A549 (cell line): ENCODE data around the gene CEL. TPM values are rescaled to one million over a fixed set of nuclear protein-coding genes. Genes with fewer than 3 reads are reported as not detected.

Experiments
- ATAC-seq, 2 experiments: fragments of 200-7000 bp in 1 of 2; fragments of >200 bp in 1 of 2; cut with Nextera tagmentation in 1 of 2; cut with Tn5 transposase in 1 of 2; 3 replicates each; pipeline versions ENCODE4 v1.8.0 to v1.9.1; 2018 to 2020; ENCODE audit warnings: mild to moderate bottlenecking in 1 of 2, moderate library complexity in 1 of 2
- CTCF ChIA-PET: fragments of 300-600 bp; sonication (Branson Sonifier 250); formaldehyde crosslinking; extraction: SDS; loops from one replicate; lab custom pipeline; 2021; ENCODE audit warnings: antibody characterized with exemption, inconsistent platforms; lab: Yijun Ruan, JAX
- POLR2A ChIA-PET: fragments of 350-600 bp; formaldehyde crosslinking; extraction: SDS; loops from one replicate; lab custom pipeline; 2021; ENCODE audit warnings: antibody characterized with exemption, inconsistent platforms; lab: Yijun Ruan, JAX
- DNase-seq, 2 experiments: peaks; one replicate each; pipeline versions ENCODE4 v3.0.0 to v3.0.0-alpha.2; 2011 to 2016; ENCODE audit warnings: low read depth in 1 of 2, low spot score in 1 of 2
- FAIRE-seq: peaks from 2 replicates; lab custom pipeline; 2011; peaks lifted over from hg19 to GRCh38; lab: Jason Lieb, UNC
- H3K27ac ChIP-seq, 2 experiments: fragments of >200 bp; sonication (Bioruptor Twin); formaldehyde crosslinking; 3 replicates each; pipeline ENCODE4 v1.5.1; 2016 to 2017
- H3K4me1 ChIP-seq: fragments of >200 bp; sonication (Bioruptor Twin); formaldehyde crosslinking; 3 replicates; pipeline ENCODE4 v1.6.1; 2016
- H3K4me2 ChIP-seq: fragments of >200 bp; sonication (Bioruptor Twin); formaldehyde crosslinking; 3 replicates; pipeline ENCODE4 v1.6.1; 2016
- H3K4me3 ChIP-seq: fragments of >200 bp; sonication (Bioruptor Twin); formaldehyde crosslinking; 3 replicates; pipeline ENCODE4 v1.5.1; 2016
- H3K9me3 ChIP-seq: fragments of >200 bp; sonication (Bioruptor Twin); formaldehyde crosslinking; 3 replicates; pipeline ENCODE4 v1.6.1; 2016
- ATOH8 ChIP-seq: fragments of 250-450 bp; sonication (Bioruptor Pico); IDR thresholded peaks from 2 replicates; pipeline ENCODE4 v1.5.0; 2020; ENCODE audit warnings: low read depth, mild to moderate bottlenecking, moderate library complexity
- CBX2 ChIP-seq: fragments of 200-600 bp; sonication (generic); IDR thresholded peaks from 2 replicates; pipeline ENCODE4 v1.6.1; 2016; ENCODE audit warnings: low read depth, mild to moderate bottlenecking, borderline replicate concordance
- CEBPB ChIP-seq, 2 experiments: fragments of >200 bp in 1 of 2; sonication (Bioruptor Twin) in 1 of 2; formaldehyde crosslinking in 1 of 2; IDR thresholded peaks; 2 replicates each; pipeline ENCODE4 v1.6.1; 2012 to 2016
- CHD2 ChIP-seq: fragments of 150-350 bp; IDR thresholded peaks from 2 replicates; pipeline ENCODE4 v1.6.1; 2014; ENCODE audit warnings: low read length; ENCODE audit not compliant: partially characterized antibody
- EP300 ChIP-seq, 2 experiments: fragments of >200 bp; sonication (Bioruptor Twin); formaldehyde crosslinking; IDR thresholded peaks; 2 replicates in 1 of 2; 3 replicates in 1 of 2; pipeline ENCODE4 v1.6.1; 2016 to 2017
- ESRRA ChIP-seq: fragments of 150-350 bp; IDR thresholded peaks from 2 replicates; pipeline ENCODE4 v1.6.1; 2014; ENCODE audit warnings: mild to moderate bottlenecking, low read length, borderline replicate concordance
- GATA3 ChIP-seq: IDR thresholded peaks from 2 replicates; pipeline ENCODE4 v1.6.1; 2012; ENCODE audit warnings: borderline replicate concordance
- HDAC2 ChIP-seq: fragments of 200-600 bp; sonication (generic); IDR thresholded peaks from 2 replicates; pipeline ENCODE4 v1.6.1; 2016
- HMGXB4 ChIP-seq: fragments of 250-450 bp; sonication (Bioruptor Pico); IDR thresholded peaks from 2 replicates; pipeline ENCODE4 v1.5.0; 2021; ENCODE audit warnings: mild to moderate bottlenecking, moderate library complexity, borderline replicate concordance
- HOXA7 ChIP-seq: fragments of 250-450 bp; sonication (Bioruptor Pico); IDR thresholded peaks from 2 replicates; pipeline ENCODE4 v1.5.0; 2020; ENCODE audit warnings: mild to moderate bottlenecking, moderate library complexity
- JUN ChIP-seq, 2 experiments: fragments of >200 bp; sonication (Bioruptor Twin); formaldehyde crosslinking; IDR thresholded peaks; 2 replicates in 1 of 2; 3 replicates in 1 of 2; pipeline ENCODE4 v1.6.1; 2016 to 2017
- JUNB ChIP-seq: fragments of >200 bp; sonication (Bioruptor Twin); formaldehyde crosslinking; IDR thresholded peaks from 2 replicates; pipeline ENCODE4 v1.6.1; 2016
- MAZ ChIP-seq: fragments of 150-350 bp; IDR thresholded peaks from 2 replicates; pipeline ENCODE4 v1.6.1; 2014; ENCODE audit warnings: antibody characterized with exemption, low read depth, low read length, borderline replicate concordance
- MYC ChIP-seq: IDR thresholded peaks from 2 replicates; pipeline ENCODE4 v1.6.1; 2012; ENCODE audit warnings: mild to moderate bottlenecking, inconsistent platforms, low read length, improper control_type of control experiment, borderline replicate concordance
- NPAS2 ChIP-seq: fragments of 250-450 bp; sonication (Bioruptor Pico); IDR thresholded peaks from 2 replicates; pipeline ENCODE4 v1.8.0; 2022; ENCODE audit warnings: mild to moderate bottlenecking, moderate library complexity, borderline replicate concordance
- NR3C1 ChIP-seq: fragments of >200 bp; sonication (Bioruptor Twin); formaldehyde crosslinking; IDR thresholded peaks from 3 replicates; pipeline ENCODE4 v1.6.1; 2017
- PBX3 ChIP-seq: IDR thresholded peaks from 2 replicates; pipeline ENCODE4 v1.6.1; 2012
- POLR2A ChIP-seq: IDR thresholded peaks from 2 replicates; pipeline ENCODE4 v1.6.1; 2012; ENCODE audit warnings: mild to moderate bottlenecking, low read length
- POLR2AphosphoS2 ChIP-seq: conservative IDR thresholded peaks from 2 replicates; pipeline ENCODE4 v1.6.1; 2012; ENCODE audit warnings: low read length, improper control_type of control experiment, inconsistent platforms
- RAD21 ChIP-seq, 2 experiments: fragments of >200 bp in 1 of 2; sonication (Bioruptor Twin) in 1 of 2; formaldehyde crosslinking in 1 of 2; IDR thresholded peaks in 1 of 2; conservative IDR thresholded peaks in 1 of 2; 2 replicates in 1 of 2; 3 replicates in 1 of 2; pipeline ENCODE4 v1.6.1; 2012 to 2018; ENCODE audit warnings: inconsistent platforms in 1 of 2
- RARB ChIP-seq: fragments of 250-450 bp; sonication (Bioruptor Pico); IDR thresholded peaks from 2 replicates; pipeline ENCODE4 v1.8.0; 2021; ENCODE audit warnings: mild to moderate bottlenecking, moderate library complexity
- RCOR1 ChIP-seq: fragments of 150-350 bp; IDR thresholded peaks from 2 replicates; pipeline ENCODE4 v1.6.1; 2014; ENCODE audit warnings: antibody characterized with exemption, low read length, low read depth
- REST ChIP-seq: fragments of 200-600 bp; sonication (generic); IDR thresholded peaks from 2 replicates; pipeline ENCODE4 v1.6.1; 2016; ENCODE audit warnings: antibody characterized with exemption, mild to moderate bottlenecking, moderate library complexity
- RFX5 ChIP-seq: fragments of 450-650 bp; IDR thresholded peaks from 2 replicates; pipeline ENCODE4 v1.7.1; 2014; ENCODE audit warnings: antibody characterized with exemption, mild to moderate bottlenecking, moderate library complexity
- RNF2 ChIP-seq: fragments of 200-600 bp; sonication (generic); IDR thresholded peaks from 2 replicates; pipeline ENCODE4 v1.6.1; 2016; ENCODE audit warnings: low read depth, mild to moderate bottlenecking, antibody characterized with exemption, moderate library complexity, borderline replicate concordance
- TFCP2L1 ChIP-seq: fragments of 250-450 bp; sonication (Bioruptor Pico); IDR thresholded peaks from 2 replicates; pipeline ENCODE4 v1.5.0; 2021; ENCODE audit warnings: mild to moderate bottlenecking
- USF2 ChIP-seq: fragments of 450-650 bp; IDR thresholded peaks from 2 replicates; pipeline ENCODE4 v1.6.1; 2014; ENCODE audit warnings: antibody characterized with exemption
- ZC3H11A ChIP-seq: fragments of 450-650 bp; IDR thresholded peaks from 2 replicates; pipeline ENCODE4 v1.6.1; 2014; ENCODE audit warnings: antibody characterized with exemption, mild to moderate bottlenecking
- WGBS: methylation state at CpG from one replicate; pipeline ENCODE4 v1.1.6; 2017; ENCODE audit errors: missing lambda C conversion rate; 5-methylcytosine and 5-hydroxymethylcytosine counted together
- polyA plus RNA-seq, 4 experiments: library from polyadenylated mRNA; depleted of rRNA in 3 of 4; stranded (reverse); fragments of >200 nt; fragmentation: RNase III in 1 of 4; extraction: RNeasy Plus Mini Kit Qiagen cat#74134 plus additional on column Dnase treatment in 1 of 4; gene quantifications; 2 replicates in 3 of 4; 3 replicates in 1 of 4; pipeline ENCODE4 v1.2.3, GENCODE V29; 2011 to 2017

Gene CEL
- polyA plus RNA-seq, 2 of the 4 experiments (the other 2 are of a cell fraction), result 0.23 to 0.68 TPM

GRCh38 chr9:133105461-133105770, 43.6 kb downstream of the CEL start:
- Histone ChIP-seq H3K27ac (no peak overlapping the region), H3K4me3 (no peak overlapping the region), H3K9me3 (no peaks in the 10 kb centered on the region), H3K4me2 (no peak overlapping the region), H3K4me1 (peaks cover 5% of the 10 kb centered on the region; the same call in 1 of the 3 replicates)
- POLR2A ChIA-PET, result no interaction called here
- WGBS, result 95% methylated on average over 6 of the region's 7 CpGs
- ATAC-seq (no peak), FAIRE-seq (no peak), DNase-seq (no peak)
- TF ChIP-seq ESRRA, result no peak
- no peak for TF ChIP-seq MAZ
- no peak for TF ChIP-seq EP300 (IDR thresholded peaks at IDR 0.05)
- no peak for TF ChIP-seq NPAS2 (CRISPR knock-in tag)
- TF ChIP-seq RFX5, result no peak
- no peak for TF ChIP-seq MYC
- TF ChIP-seq USF2, result no peak
- no peak for TF ChIP-seq JUN (IDR thresholded peaks at IDR 0.05)
- TF ChIP-seq RNF2, result no peak
- no peak for TF ChIP-seq RCOR1
- TF ChIP-seq POLR2A, result no peak
- TF ChIP-seq CEBPB (IDR thresholded peaks at IDR 0.05), result no peak
- TF ChIP-seq RARB (CRISPR knock-in tag), result no peak
- no peak for TF ChIP-seq RAD21 (conservative IDR thresholded peaks at IDR 0.05 in 1 of 2, IDR thresholded peaks at IDR 0.05 in 1 of 2)
- TF ChIP-seq JUNB, result no peak
- TF ChIP-seq CHD2, result no peak
- no peak for TF ChIP-seq NR3C1
- TF ChIP-seq ZC3H11A, result no peak
- TF ChIP-seq TFCP2L1 (CRISPR knock-in tag), result no peak
- no peak for TF ChIP-seq HDAC2
- CTCF ChIA-PET, result interaction anchor here (1.0 to 30.3 kb wide), 7 partner anchors 9 to 83 kb away, joined by 3 to 1284 read pairs (median 3); no protein-coding TSS in a partner anchor

- no peak for TF ChIP-seq POLR2AphosphoS2
- no peak for TF ChIP-seq ATOH8
- TF ChIP-seq USF2, result no peak
- TF ChIP-seq RCOR1, result no peak
- TF ChIP-seq HOXA7 (CRISPR knock-in tag), result no peak
- TF ChIP-seq PBX3, result no peak
- TF ChIP-seq GATA3, result no peak
- TF ChIP-seq HMGXB4 (CRISPR knock-in tag), result no peak
- no peak for TF ChIP-seq HDAC2
- no peak for TF ChIP-seq RAD21 (conservative IDR thresholded peaks at IDR 0.05 in 1 of 2, IDR thresholded peaks at IDR 0.05 in 1 of 2)
- TF ChIP-seq NPAS2 (CRISPR knock-in tag), result no peak
- no peak for TF ChIP-seq NR3C1
- TF ChIP-seq JUNB, result no peak
- no peak for TF ChIP-seq CBX2
- TF ChIP-seq MAZ, result no peak
- no peak for TF ChIP-seq REST
- no peak for TF ChIP-seq ZC3H11A
- ATAC-seq (no peak), DNase-seq (no peak), FAIRE-seq (no peak)
- no peak overlapping the region for H3K4me2 ChIP-seq
- ChIA-PET CTCF (interaction anchor here (0.6 to 30.3 kb wide), 10 partner anchors 11 to 132 kb away, joined by 3 to 1284 read pairs (median 4); no protein-coding TSS in a partner anchor), POLR2A (no interaction called here)
- WGBS, result 94% methylated on average over 12 of the region's 17 CpGs
- peaks cover 5% of the 10 kb centered on the region; the same call in 1 of the 3 replicates for H3K4me1 ChIP-seq
- H3K4me3 ChIP-seq, result no peak overlapping the region
- no peaks in the 10 kb centered on the region for H3K9me3 ChIP-seq
- H3K27ac ChIP-seq, result no peak overlapping the region
These were observed 44.9 kb downstream of the CEL start for GRCh38 chr9:133106511-133107244.
